WI38 (cell line): ENCODE data around the gene TFR2.

Source experiments
- H3K4me3 ChIP-seq: 2 replicates; pipeline ENCODE4 v1.5.1; 2011; ENCODE audit warnings: low read depth, mild to moderate bottlenecking, control low read depth, low read length
- CTCF ChIP-seq: IDR thresholded peaks from 2 replicates; pipeline ENCODE4 v1.5.1; 2012; ENCODE audit warnings: low read depth, mild to moderate bottlenecking, control low read depth, low read length

The TFR2 gene

GRCh38 chr7:100580466-100581283 lies 60.7 kb downstream of the TFR2 start:
- H3K4me3 ChIP-seq = no peak overlapping the region
- TF ChIP-seq CTCF = no peak

GRCh38 chr7:100578246-100579183 lies 62.8 kb downstream of the TFR2 start:
- no peak for TF ChIP-seq CTCF
- H3K4me3 ChIP-seq = no peak overlapping the region

GRCh38 chr7:100577507-100577906 lies 63.8 kb downstream of the TFR2 start:
- no peak for TF ChIP-seq CTCF
- no peak overlapping the region for H3K4me3 ChIP-seq

- TF ChIP-seq CTCF = no peak
- H3K4me3 ChIP-seq = no peak overlapping the region
Observed at GRCh38 chr7:100577103-100577502, 64.2 kb downstream of the TFR2 start.

GRCh38 chr7:100576384-100576993 lies 64.9 kb downstream of the TFR2 start:
- TF ChIP-seq CTCF = no peak

GRCh38 chr7:100575746-100576383 lies 65.5 kb downstream of the TFR2 start:
- no peak for TF ChIP-seq CTCF
- no peak overlapping the region for H3K4me3 ChIP-seq

More at GRCh38 chr7:100576384-100576993, 64.9 kb downstream of the TFR2 start:
- H3K4me3 ChIP-seq = no peak overlapping the region
